Jurkat, Clone E6-1 (cell line): ENCODE results near the gene SH2D7.
A peak's percentile ranks its signal among the peaks of the same experiment; 100 is the strongest.

ENCODE experiments used
- DNase-seq: peaks from one replicate; pipeline ENCODE4 v3.0.0-alpha.2; 2011; ENCODE audit warnings: low read depth, low spot score
- H3K4me3 ChIP-seq: 2 replicates; pipeline ENCODE4 v1.5.1; 2011; ENCODE audit warnings: mild to moderate bottlenecking, low read length, control low read depth, moderate library complexity

SH2D7 gene

GRCh38 chr15:78058401-78058935 lies 33.9 kb upstream of the SH2D7 start:
- DNase-seq = no peak
- no peak overlapping the region for H3K4me3 ChIP-seq

GRCh38 chr15:78059110-78059839 lies 33.1 kb upstream of the SH2D7 start:
- H3K4me3 ChIP-seq = no peak overlapping the region
- DNase-seq = no peak

DNA sequence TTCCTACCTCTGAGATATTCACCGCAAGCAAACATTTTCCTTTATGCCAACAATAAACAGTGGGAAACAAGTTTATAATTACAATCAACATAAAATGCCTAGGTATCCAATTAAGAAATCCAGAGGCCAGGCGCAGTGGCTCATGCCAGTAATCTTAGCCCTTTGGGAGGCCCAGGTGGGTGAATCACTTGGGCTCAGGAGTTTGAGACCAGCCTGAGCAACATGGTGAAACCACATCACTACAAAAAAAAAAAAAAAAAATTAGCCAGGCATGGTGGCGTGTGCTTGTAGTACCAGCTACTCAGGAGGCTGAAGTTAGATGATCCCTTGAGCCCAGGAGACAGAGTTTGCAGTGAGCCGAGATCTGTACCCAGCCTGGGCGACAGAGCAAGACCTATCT lies 32.1 kb upstream of the SH2D7 start:
- H3K4me3 ChIP-seq = no peak overlapping the region
- no peak for DNase-seq

DNA sequence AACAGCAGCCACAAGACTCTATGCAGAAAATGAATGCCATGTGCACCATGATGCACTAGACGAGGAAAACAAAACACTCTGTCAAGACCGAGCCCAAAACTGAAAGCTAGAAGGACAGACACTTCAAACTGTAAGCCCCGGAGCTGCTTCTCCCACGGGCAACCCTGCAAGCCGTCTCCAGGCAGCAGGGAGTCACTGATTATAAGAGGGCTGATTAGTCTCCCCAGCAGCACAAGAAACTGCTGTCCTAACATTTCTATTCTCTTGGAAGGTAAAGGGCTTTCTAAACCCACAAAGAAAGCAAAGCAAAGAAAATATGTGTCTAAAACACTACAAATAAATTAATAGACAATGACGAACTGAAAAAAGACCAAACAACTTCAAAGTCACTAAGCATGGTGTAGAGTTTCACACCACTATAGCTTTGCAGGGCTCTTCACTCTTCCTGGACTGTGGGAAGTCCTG lies 30.4 kb upstream of the SH2D7 start:
- DNase-seq = no peak
- peak overlapping the region; percentile 29 for H3K4me3 ChIP-seq

DNA sequence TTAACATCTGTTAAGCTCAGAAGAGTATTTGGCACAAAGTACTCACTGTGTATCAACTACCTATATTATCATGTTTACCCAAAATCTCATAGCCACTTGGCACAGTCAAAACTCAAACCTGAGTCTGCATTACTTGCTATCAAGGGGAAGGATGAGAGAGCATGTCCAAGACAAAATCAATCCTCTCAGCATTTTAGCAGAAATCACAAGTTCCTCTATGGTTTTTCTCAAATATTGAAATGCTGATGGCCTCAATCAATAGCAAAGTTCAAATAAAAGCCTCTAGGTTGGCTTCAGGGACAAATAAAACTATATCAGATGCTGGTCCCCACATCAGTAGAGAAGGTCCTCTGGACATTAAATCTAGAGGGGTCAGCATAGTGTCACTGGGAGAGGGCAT lies 29.1 kb upstream of the SH2D7 start:
- H3K4me3 ChIP-seq = no peak overlapping the region
- DNase-seq = no peak

DNA sequence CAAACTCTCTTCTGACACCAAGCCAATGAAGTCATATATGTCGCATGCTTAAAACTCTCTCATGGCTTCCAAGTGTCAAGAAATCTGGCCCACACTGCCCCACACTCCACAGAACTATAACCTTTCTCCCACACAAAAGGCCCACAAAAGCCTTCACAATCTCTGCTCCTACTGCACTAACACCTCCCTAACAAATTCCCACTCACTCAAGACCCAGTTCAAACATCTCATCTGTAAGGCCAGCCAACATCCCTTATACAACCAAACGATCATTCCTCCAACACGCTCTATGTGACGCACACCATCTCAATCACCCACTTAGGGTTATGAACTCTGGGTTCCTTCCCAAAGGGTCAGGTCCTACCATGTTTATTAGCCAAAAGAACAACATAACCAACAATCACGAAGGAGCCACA lies 28.4 kb upstream of the SH2D7 start:
- no peak for DNase-seq
- H3K4me3 ChIP-seq = no peak overlapping the region

DNA sequence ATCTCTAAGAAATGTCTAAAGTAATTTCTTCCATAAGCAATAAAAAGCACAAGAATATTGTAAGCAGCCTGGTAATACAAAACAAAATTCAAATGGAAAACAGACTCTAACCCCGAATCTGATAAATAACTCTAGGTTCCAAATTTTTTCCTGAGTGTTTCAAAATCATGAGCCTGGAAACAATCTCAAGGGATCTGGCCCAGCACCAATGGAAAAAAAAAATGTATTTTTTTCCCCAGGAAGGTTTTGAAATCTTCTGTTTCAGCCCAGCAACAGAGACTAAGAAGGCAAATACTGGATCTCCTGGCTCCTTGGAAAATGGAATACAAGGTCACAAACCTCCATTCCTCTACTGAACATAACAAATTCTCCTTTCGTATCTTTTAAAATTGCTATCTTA lies 27.8 kb upstream of the SH2D7 start:
- no peak for DNase-seq
- no peak overlapping the region for H3K4me3 ChIP-seq

DNA sequence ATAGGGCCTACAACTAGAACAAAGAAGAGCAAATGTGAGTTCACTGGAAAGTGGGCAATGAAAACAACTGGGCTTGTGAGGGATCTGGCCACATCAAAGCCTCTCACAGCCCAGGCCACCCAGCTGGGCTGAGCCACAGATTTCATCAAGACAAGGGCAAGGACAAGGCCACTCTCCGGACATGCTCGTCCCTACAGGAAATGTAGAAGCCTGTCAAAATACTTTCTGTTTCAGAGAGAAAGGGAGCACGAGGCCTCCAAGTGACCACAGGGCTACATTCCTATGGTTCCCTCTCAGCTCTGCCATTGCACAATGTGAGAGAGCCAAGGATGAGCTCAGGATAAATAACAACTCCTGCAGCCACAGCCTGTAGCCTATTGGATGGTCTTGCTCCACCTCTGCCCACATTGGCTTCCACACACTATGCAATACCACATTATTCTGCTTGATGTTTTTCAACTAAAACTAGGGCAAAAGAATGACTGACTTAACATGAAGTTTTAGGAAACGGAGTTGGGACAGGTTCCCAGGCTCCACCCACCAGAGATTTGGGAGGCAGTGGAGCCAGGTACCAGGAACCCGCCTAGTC lies 27.0 kb upstream of the SH2D7 start:
- H3K4me3 ChIP-seq = peak overlapping the region; percentile 15
- no peak for DNase-seq

DNA sequence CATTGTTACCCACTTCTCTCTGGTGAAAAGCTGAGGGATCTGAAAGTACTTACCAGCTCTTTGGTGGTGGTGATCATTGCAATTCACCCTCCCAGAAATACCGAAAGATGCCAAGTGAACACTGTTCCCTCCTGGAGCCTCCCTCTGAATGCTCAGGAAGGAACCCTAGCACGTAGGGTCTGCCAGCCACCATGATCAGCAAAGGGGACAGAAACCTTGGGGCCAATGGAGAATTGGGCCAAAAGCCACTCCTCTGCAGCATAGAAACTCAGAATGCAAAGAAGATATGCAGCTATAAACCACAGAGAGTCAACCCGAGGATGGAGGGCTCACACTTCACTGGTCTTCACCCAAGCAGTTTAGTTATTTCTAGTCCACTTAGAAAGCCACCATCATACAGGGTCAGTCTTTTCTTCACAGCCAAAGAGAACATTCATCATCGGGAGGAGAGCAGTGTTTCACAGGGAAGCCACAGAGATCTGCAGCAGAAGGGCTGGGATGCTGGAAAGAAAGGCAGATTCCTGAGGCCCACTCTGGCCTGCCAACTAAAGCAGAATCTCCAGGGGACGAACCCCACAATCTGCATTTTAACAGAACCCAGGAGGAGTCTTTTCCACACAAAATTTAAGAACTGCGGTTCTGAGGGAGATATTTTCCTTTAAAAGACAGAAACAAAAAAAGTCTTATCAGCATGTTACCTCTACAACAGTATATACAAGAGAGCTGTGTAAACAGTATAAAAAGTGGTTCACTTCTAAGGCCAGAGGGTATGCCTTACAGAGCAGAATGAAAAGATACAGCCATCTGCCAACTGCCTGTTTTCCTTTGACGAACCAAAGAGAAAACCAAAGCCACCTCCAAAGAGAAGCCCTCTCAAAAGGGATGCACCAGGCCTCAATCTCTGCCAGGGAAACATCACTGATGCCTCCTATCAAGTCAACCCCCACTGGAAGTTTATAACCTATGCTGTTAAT lies 26.1 kb upstream of the SH2D7 start:
- DNase-seq = peak; percentile 80
- peak overlapping the region; percentile 15 for H3K4me3 ChIP-seq

GRCh38 chr15:78067328-78068228 lies 24.8 kb upstream of the SH2D7 start:
- no peak overlapping the region for H3K4me3 ChIP-seq
- DNase-seq = no peak

- H3K4me3 ChIP-seq = peak overlapping the region; percentile 31
- no peak for DNase-seq
These were observed 23.3 kb upstream of the SH2D7 start for GRCh38 chr15:78069052-78069414.

DNA sequence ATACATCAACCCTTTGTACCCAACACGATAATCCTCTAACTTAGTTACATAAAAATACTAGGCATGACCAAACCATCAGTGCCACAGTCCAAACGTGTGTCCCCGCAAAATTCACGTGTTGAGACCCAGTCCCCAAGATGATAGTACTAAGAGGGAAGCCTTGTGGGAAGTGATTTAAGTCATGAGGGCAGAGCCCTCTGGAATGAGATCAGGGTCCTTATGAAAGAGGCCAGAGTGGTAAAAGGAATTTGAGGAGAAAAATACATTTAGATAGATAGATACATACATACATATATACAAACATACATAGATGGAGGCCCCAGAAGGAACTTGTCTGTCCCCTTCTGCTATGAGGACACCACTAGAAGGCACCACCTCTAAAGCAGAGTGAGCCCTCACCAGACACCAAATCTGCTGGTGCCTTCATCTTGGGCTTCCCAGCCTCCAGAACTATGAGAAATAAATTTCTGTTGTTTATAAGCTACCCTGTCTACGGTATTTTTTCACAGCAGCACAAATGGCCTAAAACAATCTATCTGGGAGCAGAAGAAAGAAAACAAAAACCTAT lies 22.8 kb upstream of the SH2D7 start:
- no peak for DNase-seq
- H3K4me3 ChIP-seq = peak overlapping the region; percentile 31

- DNase-seq = peak; percentile 75
- peak overlapping the region; percentile 31 for H3K4me3 ChIP-seq
These were observed 22.2 kb upstream of the SH2D7 start for GRCh38 chr15:78070049-78070700.

DNA sequence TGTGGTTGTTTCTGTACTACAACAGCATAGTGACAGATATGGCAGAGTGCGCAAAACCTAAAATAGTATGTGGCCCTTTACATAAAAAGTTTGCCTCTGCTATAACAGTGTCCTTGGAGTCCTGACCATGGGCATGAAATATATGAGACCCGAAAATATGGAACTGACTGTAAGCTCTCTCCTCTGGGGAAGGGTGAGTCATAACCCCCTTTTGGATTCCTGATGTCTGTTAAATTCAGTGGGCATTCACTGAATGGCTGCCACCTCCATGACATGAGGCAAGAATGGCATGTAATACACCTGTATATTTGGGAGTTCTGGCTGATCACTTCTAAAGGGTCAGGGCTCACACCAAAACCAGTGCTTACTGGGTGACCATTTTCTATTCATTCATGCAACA lies 21.0 kb upstream of the SH2D7 start:
- no peak for DNase-seq
- H3K4me3 ChIP-seq = no peak overlapping the region

GRCh38 chr15:78072080-78072892 lies 20.1 kb upstream of the SH2D7 start:
- no peak for DNase-seq
- no peak overlapping the region for H3K4me3 ChIP-seq

DNA sequence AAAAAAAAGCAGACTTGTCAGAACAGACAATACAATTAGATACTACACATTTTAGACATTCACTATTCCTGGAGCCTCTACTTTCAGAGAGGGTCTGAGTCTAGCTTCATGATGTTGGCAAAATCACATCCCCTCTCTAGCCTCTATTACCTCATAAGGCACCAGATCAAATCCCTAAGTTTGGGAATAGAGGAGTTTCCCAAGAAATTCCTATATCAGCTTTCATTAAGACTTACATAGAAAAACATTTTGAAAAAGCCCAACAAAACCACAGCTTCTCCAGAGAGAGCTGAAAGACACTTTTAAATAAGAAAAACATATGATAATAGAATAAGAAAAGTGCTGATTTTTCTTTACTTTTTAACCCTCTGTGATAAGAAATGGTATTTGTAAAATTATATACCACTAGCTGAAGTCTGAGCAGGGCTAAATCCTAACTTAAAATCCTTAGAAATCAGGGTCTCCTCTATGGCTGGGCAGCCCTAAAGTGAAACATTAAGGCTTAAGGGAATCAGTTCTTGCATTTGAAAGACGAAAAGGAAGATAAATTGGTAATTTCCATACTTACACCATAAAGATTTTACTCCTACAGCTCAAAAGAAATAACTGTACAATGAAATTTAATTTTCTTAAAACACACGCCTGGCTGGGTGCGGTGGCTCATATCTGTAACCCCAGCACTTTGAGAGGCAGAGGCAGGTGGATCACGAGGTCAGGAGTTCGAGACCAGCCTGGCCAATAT lies 19.1 kb upstream of the SH2D7 start:
- no peak for DNase-seq
- H3K4me3 ChIP-seq = no peak overlapping the region
